Colonic mucosa (tissue), 4 donors: ENCODE data around the gene KCNJ18. TPM values are rescaled to one million over a fixed set of nuclear protein-coding genes. Genes with fewer than 3 reads are reported as not detected.
"Not testable (repeated sequence)": the region's sequence is repeated elsewhere in the genome, so short reads cannot be mapped to it uniquely, and the experiment has no call there.

Experiments
- DNase-seq: peaks from one replicate; pipeline ENCODE4 v3.0.0-alpha.2; 2020
- H3K27ac ChIP-seq: fragments of 200-600 bp; one replicate; pipeline ENCODE4 v1.8.0; 2021
- H3K27me3 ChIP-seq: fragments of 200-600 bp; one replicate; pipeline ENCODE4 v1.8.0; 2021
- H3K36me3 ChIP-seq: fragments of 200-600 bp; one replicate; pipeline ENCODE4 v1.8.0; 2021
- H3K4me1 ChIP-seq: fragments of 200-600 bp; one replicate; pipeline ENCODE4 v1.8.0; 2021; ENCODE audit warnings: mild to moderate bottlenecking
- H3K4me3 ChIP-seq: fragments of 200-600 bp; one replicate; pipeline ENCODE4 v1.8.0; 2021
- H3K9ac ChIP-seq, 2 donors: one replicate each; pipeline ENCODE4 v1.7.0; 2013; ENCODE audit warnings: control low read depth in 2 of 2, low read depth in 2 of 2, low read length in 2 of 2
- H3K9me3 ChIP-seq: fragments of 200-600 bp; one replicate; pipeline ENCODE4 v1.8.0; 2021
- intact Hi-C: fragments of 100-400 bp; cut with DNase I; formaldehyde crosslinking; loops from one replicate; pipeline ENCODE4 v1.14.1; 2022
- total RNA-seq, 2 donors: library from RNA; stranded (reverse); fragmentation: NEBNext Ultra II Directional in 1 of 2; extraction: Animal tissue kit (Norgen Biotek cat#: 25700) in 1 of 2; gene quantifications; one replicate each; pipeline ENCODE4 v1.2.1, GENCODE V29; 2021
- TF ChIP-seq, protein P1 (sequence below): fragments of 200-600 bp; IDR thresholded peaks from one replicate; pipeline ENCODE4 v1.8.0; 2022; ENCODE audit warnings: antibody characterized with exemption, mild to moderate bottlenecking
- donor health status: healthy.
- donor health status: DM: no; HTN: no; CAD: no.
- donor health status: DM: no; HTN: no; CAD: no.

The KCNJ18 gene
- total RNA-seq, 2 donors from 2014 or later = not detected

DNA sequence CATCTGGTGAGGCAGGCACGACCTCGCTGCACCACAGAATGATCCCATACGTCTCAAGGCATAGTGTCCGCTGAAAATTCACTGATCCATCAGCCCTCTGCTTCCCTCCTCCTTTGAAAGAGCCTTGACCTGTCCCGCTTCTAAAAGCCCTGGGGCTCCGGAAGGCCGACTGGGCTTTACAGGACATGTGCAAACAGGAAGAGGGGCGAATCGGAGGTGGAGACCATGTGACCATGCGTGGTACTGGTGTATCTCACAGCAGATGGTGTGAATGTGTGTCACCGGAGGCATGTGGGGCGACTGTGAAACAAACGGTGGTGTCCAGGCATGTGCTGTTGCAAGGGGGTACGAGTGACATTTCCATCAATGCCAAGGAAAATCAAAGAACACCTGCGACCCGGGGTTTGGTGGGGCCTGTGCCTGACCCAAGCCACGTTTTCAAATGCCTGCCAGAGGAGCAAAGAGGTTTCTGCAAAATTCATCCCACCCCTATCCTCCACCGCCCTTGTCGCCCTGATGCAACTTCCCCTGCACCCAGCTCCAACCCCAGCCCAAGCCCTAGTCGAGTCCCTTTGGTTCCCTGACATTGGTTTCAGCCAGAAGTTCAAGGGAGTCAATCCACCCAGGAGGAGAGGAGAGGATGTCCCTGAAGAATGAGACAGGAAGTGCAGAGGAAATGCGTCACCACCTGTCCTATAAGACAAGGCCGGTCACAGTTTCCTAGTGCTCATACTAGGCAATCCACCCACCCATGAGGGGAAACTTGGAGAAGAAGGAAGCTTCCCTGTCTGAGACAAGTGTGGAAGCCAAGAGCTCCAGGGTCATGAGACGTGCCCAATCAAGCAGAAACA, 5.9 kb upstream of the KCNJ18 start:
- Histone ChIP-seq H3K27me3 (no peaks in the 10 kb centered on the region), H3K27ac (no peak overlapping the region), H3K9me3 (no peaks in the 10 kb centered on the region), H3K36me3 (no peaks in the 10 kb centered on the region), H3K4me3 (no peak overlapping the region), H3K4me1 (no peaks in the 10 kb centered on the region), H3K9ac (no peak overlapping the region)
- intact Hi-C loops = no loop called here
- DNase-seq = no peak
- TF ChIP-seq, protein P1, sequence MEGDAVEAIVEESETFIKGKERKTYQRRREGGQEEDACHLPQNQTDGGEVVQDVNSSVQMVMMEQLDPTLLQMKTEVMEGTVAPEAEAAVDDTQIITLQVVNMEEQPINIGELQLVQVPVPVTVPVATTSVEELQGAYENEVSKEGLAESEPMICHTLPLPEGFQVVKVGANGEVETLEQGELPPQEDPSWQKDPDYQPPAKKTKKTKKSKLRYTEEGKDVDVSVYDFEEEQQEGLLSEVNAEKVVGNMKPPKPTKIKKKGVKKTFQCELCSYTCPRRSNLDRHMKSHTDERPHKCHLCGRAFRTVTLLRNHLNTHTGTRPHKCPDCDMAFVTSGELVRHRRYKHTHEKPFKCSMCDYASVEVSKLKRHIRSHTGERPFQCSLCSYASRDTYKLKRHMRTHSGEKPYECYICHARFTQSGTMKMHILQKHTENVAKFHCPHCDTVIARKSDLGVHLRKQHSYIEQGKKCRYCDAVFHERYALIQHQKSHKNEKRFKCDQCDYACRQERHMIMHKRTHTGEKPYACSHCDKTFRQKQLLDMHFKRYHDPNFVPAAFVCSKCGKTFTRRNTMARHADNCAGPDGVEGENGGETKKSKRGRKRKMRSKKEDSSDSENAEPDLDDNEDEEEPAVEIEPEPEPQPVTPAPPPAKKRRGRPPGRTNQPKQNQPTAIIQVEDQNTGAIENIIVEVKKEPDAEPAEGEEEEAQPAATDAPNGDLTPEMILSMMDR = no peak

DNA sequence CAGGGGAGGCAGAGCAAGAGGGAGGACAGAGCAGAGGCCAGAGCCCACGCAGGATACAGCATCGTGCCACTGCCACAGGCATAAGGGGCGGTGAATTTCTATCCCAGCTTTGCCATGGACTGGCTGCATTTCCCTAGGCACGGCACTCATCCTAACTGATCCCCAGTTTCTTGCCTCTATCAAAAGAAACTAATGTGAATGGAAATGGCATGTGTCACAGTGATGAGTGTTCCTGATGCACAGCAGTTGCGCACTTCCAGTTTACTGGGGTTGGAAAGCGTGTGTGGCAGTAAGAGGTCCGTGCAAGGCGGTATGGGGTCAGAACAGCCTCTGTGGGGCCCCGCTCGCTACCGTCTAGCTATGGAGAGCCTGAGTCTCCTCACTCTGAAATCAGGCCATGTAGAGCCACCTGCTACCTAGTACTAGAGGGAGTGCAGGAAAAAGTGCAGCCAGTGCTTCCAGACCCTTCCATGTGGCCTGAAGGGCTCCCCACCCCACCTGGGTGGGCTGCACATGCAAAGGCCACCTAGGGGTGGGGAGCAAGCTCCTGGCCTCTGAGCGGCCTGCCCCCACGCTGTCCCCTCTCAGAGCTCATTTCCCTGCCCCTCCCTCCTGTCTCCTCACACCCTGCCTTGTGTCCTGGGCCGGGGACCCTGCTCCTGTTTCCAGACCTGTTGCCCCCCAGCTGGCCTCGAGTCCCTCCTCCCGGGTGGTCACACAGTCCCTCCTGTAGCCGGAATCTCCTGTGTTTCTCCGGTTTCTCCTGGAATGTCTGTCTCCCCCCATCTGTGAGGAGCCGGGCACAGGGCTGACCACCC, 5.0 kb upstream of the KCNJ18 start:
- Histone ChIP-seq H3K27ac (no peak overlapping the region), H3K27me3 (no peaks in the 10 kb centered on the region), H3K9me3 (no peaks in the 10 kb centered on the region), H3K4me1 (no peaks in the 10 kb centered on the region), H3K9ac (no peak overlapping the region), H3K36me3 (no peaks in the 10 kb centered on the region), H3K4me3 (no peak overlapping the region)
- TF ChIP-seq, protein P1 = no peak
- no peak for DNase-seq
- intact Hi-C loops = no loop called here

DNA sequence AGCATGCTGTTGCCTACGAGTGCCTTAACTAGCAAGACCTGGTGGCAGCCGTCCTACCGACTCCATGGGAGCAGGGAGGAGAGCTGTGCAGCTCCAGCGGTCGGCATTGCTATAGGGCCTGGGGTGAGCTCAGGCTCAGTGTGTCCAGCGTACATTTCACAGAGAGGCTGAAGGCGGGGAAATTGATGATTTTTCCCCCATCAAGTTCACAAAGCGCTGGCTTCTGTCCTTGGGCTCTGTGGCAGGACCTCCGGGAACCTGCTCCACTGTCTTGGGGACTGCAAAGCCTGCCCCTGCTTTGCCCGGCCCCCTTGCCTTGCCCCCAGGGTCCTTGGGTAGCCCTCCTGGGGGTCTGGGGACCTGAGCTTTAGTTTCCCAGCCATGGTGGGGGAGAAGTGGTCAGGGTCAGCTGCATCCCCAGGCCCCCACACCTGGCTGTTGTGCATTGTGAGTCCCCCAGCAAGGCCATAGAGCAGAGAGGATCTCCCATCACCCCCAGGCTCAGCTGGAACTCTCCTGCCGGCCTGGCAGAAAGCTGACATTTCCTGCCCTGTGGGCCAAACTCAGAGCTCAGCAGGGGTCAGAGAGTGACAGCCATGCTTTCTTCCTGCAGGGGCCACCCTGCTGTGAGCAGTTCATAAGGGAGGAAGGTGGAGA, 3.9 kb upstream of the KCNJ18 start:
- H3K4me3 ChIP-seq = no peak overlapping the region
- H3K9ac ChIP-seq = no peak overlapping the region
- no peak for DNase-seq
- TF ChIP-seq, protein P1 = no peak
- no peak overlapping the region for H3K27ac ChIP-seq
- H3K9me3 ChIP-seq = no peaks in the 10 kb centered on the region
- no peaks in the 10 kb centered on the region for H3K36me3 ChIP-seq
- no peaks in the 10 kb centered on the region for H3K4me1 ChIP-seq
- intact Hi-C loops = no loop called here
- no peaks in the 10 kb centered on the region for H3K27me3 ChIP-seq

DNA sequence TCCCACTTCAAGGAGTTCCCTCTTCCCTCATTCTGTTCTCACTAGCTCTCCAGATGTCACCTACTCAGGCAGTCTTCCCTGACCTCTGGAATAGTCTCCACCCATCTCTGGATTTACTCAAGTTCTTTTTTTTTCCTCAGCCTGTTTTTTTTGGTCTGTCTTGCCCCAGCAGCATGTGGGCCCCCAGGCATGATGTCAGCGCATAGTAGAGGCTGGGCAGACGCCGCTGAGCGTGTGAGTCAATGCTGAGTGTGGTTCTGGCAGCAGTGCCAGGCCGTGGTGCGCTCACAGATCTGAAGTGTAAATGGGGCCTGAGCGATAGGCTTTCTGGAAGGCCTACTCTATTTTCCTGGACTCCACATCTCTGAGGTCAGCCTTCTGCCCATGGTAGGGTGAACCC, 2.7 kb upstream of the KCNJ18 start:
- Histone ChIP-seq H3K27me3 (no peaks in the 10 kb centered on the region), H3K4me1 (no peaks in the 10 kb centered on the region), H3K9ac (no peak overlapping the region), H3K27ac (no peak overlapping the region), H3K4me3 (no peak overlapping the region), H3K36me3 (no peaks in the 10 kb centered on the region), H3K9me3 (no peaks in the 10 kb centered on the region)
- TF ChIP-seq, protein P1 = no peak
- DNase-seq = no peak
- intact Hi-C loops = no loop called here

DNA sequence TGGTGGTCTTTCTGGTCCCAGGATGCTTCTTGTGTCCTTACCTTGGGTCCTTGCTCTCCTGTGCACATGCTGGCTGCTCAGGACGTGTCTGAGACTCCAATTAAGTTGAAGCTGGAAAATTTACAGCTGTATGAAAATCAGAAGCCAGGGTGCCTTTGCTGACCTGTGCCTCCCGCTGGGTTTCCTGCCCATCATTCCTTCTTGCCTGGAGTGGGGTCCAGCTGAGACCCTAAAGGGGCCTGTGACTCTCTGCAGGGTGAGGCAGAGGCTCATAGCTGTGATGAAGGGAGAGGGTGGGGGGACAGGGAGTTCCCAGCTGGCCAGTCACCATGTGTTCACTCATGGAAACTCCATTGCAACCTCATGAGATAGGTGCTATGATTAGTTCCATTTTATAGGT, 1.5 kb upstream of the KCNJ18 start:
- H3K4me3 ChIP-seq, H3K9ac ChIP-seq, H3K27me3 ChIP-seq, H3K9me3 ChIP-seq, intact Hi-C loops, H3K36me3 ChIP-seq, DNase-seq, H3K27ac ChIP-seq, H3K4me1 ChIP-seq: not testable (repeated sequence)

DNA sequence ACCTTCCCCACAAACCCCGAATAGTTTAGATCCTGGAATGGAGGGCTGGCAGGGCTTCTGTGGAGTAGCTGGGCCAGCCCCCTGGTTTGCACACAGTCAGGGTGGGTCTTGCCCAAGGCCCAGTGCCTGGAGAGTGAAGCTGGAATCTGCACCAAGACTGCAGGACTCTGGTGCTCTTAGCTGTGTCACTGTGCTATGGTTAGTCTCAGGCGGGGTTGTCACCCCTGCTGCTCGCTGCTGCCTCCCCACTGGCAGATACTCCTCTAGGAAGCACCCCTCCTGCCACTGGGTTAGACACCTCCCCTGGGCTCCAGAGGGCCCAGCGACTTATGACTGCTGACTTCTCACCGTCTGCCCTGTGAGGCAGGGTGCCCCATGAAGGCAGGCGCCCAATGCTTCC, 842 bp upstream of the KCNJ18 start:
- H3K9ac ChIP-seq, H3K4me3 ChIP-seq, DNase-seq, H3K36me3 ChIP-seq, H3K9me3 ChIP-seq, H3K27ac ChIP-seq, H3K4me1 ChIP-seq, H3K27me3 ChIP-seq, intact Hi-C loops: not testable (repeated sequence)

DNA sequence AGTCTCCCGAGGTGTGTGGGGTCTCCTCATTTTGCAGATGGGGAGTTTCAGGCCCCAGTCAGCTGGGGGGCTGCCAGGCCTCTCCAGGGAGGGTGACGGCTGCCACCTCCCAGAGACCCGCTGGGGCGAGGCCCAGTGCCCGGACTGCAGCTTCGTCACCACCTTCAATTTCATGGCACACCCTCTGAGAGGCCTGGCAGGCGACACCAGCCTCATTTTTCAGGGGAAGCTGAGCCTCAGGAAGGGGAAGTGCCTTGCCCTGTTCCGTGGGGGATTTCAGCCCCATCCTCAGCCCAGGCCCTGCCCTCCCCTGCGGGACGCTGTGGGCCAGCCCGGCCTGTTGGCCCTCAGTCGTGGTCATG, 362 bp downstream of the KCNJ18 start:
- DNase-seq, H3K9me3 ChIP-seq, H3K4me3 ChIP-seq, H3K36me3 ChIP-seq, H3K27ac ChIP-seq, H3K4me1 ChIP-seq, intact Hi-C loops, H3K9ac ChIP-seq, H3K27me3 ChIP-seq: not testable (repeated sequence)

DNA sequence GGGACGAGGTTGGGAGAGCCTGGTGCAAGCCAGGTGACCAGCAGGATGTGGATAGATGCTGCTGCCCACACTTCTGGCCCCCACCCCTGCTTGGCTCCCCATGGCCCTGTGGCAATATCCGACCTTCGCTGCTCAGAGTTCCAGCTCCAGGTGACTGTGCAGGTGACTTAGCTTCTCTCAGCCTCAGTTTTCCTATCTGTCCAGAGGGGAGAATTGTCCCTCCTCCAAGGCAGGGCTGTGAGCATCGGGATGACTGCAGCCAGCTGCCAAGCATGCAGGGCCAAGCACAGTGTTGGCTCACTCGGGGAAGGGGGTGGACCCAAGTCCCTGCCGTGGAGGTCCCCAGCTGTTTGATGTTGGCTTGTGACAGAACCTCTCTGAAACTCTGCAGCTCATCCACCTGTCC, 1.1 kb downstream of the KCNJ18 start:
- H3K36me3 ChIP-seq, H3K4me1 ChIP-seq, intact Hi-C loops, H3K27me3 ChIP-seq, DNase-seq, H3K4me3 ChIP-seq, H3K9ac ChIP-seq, H3K27ac ChIP-seq, H3K9me3 ChIP-seq: not testable (repeated sequence)

DNA sequence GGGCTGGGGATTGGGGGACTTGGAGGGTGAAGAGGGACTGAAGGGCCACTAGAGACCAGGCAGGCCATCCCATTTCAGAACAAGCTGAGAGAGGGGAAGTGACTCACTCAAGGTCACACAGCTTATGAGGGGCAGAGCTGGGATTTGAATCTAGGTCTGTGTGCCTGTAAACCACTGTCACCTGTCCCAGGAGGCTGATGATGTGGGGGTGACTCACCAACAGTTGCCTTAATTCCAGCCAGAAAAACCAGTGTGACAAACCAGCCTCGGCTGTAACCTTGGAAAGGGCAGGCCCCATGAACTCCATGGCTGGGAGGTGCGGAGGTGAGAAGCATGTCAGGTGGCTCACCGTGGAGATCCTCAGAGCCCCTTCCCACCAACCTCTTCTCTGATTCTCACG, 1.6 kb downstream of the KCNJ18 start:
- H3K27me3 ChIP-seq, DNase-seq, H3K36me3 ChIP-seq, H3K9me3 ChIP-seq, H3K4me1 ChIP-seq, H3K27ac ChIP-seq, H3K4me3 ChIP-seq, intact Hi-C loops, H3K9ac ChIP-seq: not testable (repeated sequence)
